HG03280 (cell line): Measurements from ENCODE around the gene SH3GL1.
A peak's percentile ranks its signal among the peaks of the same experiment; 100 is the strongest.

Experiments
- ATAC-seq: cut with Tn5 transposase; IDR thresholded peaks from one replicate; pipeline ENCODE4 v1.9.1; 2021; ENCODE audit warnings: mild to moderate bottlenecking, moderate library complexity; ENCODE audit not compliant: unreplicated experiment

The SH3GL1 gene

DNA sequence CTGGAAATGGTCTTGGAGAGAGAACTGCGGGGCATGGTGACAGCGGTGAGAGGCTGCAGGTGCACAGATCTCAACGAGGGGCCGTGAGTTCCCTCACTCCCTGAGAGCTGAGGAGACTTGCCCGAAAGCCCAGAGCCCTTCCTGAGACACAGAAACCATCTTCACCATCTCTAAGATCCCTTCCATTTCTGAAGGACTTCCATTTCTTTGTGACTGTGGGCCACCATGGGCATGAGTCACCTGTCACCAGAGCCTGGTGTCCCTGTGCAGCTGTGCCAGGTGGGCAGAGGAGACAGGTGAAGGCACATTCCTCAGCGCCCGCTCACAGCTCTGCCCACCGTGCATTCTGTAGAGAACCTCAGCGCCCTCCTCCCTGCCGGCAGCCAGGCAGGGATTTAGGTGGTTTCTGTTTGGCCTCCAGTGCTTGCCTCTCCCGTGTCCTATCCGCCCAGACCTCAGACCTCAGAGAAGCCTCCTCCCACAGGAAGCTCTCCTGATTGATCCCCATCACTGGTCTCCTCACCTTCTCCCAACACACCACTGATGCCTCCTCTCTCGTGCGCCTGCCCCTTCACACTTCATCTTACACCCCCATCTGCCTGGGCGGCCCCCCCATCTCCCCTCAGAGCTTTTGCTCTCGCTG, 24.2 kb downstream of the SH3GL1 start:
- ATAC-seq: no peak

DNA sequence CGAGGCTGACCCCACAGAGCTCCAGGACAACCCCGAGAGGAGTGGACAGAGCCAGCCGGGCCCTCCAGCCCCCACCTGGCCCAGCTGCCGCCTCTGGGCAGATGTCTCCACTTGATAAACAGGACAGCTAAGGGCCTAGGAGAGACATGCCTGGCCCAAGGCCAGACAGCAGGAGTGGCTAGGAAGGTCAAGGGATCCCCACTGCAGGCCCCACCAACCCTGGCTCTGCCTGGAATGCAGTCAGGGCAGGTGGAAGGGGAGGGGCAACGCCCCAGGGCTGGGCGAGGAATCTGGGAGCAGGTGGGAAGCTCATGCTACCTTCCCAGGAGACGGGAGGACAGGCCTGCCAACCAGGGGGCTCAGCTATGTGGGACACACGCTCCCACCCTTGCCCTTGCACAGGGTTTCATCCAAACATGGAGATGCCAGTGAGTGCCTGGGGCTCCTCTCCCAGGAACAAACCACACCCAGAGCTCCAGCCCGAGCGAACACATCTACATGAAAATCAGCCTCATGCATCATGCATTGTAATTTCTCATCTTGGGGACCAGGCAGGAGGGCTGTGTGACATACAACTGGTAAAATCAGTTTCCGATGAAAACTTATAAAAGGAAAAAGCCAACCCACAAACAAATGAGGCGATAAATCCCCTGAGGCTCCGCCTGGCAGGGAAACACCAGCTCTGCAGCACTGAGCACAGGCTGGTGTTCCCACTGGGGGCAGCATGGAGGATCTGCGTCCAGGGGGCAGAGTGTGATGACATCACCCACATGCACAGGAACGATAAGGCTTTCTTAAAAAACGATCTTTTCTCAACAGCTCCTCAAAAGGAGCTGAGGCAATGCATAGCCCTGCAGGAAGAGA, 25.0 kb downstream of the SH3GL1 start:
- ATAC-seq: no peak

DNA sequence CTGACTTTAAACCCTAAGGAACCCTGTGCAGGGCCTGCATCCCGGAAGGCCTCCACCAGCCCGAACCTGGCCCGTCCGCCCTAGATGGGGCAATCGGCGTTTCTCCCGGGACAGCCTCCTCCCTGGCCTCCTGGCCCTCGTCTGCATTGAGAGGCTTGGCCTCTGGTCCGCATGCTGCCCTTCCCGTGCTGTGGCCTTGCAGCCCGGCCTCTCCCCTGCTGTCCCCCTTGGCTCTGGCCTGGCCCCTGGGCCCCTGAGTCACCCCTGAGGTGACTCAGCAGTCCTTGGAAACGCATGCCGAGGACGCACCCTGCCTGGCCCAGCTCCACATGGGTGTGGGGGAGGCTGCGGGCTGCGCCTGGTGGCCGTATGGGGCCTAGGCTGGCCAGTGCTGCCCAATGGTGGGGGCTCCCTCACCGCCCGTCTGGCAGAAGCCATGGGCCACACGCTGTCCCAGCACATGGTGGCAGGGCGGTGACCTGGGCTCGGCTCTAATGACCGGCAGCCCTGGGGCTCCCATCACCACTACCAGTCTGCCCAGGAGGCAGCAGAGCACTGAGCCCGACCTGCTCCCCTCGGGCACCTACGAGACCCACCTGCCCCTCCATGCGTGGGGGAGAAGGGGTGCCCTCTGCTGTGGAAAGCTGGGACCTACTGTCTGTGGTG, 25.7 kb downstream of the SH3GL1 start:
- no peak for ATAC-seq

DNA sequence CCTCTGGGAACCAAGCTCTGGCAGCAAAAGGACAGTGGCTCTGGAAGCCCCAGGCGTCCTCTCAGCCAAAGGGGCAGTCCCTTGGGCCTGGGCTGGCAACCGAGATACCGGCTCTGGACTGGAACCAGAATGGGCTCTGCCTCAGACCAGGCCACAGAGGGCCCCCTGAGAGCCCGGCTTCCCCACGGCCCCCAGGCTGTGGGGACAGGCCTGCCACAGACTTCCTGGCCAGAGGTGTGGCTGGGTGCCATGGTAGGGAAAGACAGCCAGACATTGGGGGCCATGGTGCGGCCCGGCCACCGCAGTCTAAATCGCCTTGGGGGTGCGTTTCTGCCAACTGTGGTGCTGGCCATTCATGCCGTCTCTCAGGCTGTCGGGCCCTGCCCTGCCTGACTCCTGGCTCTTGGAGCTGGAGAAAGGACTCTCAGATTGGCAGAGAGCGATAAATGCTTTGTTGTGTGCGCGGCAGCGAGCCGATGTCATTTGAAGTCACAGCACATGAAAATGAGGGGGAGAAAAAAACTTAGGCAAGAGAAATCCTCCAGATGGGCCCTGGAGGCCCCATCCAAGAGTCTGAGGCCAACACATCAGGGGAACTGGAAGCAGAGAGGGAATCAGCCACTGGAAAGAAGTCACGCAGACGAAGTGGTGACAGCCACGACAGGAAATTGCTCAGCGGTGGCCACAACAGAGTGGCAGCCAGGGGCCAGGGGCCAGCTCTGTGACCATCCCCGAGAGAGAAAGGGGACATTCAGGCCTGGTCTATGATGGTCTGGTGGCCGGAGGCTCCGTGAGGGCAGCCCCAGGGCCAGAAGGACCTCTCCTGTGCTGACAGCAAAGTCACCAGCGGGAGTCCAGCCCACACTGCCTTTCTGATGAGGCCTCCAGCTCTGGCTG, 26.5 kb downstream of the SH3GL1 start:
- no peak for ATAC-seq

DNA sequence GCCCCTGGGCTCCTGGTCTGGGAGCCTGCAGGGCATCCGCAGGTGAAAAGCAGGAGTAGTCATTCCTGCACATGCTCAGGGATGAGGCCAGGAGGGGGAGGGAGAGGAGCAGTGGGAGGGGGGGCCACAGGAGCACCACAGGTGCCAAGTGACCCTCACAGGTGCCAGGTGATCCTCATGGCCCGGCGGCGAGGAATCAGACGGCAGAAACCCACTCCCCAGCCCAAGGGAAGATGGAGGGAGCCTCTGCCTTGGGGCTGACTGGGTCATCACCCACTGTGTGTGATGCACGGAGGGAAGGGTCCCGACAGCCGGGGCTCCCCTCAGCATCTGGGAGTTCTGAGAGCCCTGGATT, 27.4 kb downstream of the SH3GL1 start:
- no peak for ATAC-seq

DNA sequence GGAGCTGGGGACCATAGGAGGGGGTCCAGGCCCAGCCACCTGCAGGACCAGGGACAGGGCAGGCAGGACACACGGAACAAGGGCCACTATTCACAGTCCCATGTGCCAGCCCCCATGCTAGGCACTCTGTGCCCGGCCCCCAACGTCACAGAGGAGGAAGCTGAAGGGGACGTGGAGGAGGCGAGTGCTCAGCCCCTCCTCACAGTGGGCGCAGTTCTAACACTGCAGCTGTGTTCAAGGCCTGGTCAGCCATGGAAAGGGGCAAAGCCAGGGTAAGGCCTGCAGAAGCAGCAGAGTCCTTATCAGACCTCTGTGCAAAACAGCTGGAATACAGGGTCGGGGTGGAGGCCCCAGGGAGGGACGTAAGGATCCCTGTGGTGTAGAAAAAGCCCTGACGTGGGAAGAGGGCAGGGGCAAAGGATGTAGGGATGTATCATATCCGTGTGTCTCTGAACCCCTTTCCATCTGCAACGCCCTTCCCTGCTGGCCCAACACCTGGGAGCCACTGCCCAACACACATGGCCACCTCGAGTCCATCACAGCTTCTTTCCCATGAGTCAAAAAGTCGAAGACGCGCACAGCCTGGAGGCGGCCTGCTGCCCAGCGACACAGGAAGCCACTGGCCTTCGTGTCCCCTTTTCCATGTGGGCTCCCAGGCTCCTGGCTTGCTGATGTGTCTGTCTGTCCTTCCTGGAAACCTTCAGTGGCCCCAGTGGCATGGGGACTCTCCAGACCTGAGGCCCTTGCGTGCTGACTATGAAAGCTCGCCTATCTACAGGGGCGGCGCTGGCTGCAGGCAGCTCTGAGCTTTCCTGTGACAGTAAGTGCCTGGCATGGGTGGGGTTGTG, 28.0 kb downstream of the SH3GL1 start:
- no peak for ATAC-seq

DNA sequence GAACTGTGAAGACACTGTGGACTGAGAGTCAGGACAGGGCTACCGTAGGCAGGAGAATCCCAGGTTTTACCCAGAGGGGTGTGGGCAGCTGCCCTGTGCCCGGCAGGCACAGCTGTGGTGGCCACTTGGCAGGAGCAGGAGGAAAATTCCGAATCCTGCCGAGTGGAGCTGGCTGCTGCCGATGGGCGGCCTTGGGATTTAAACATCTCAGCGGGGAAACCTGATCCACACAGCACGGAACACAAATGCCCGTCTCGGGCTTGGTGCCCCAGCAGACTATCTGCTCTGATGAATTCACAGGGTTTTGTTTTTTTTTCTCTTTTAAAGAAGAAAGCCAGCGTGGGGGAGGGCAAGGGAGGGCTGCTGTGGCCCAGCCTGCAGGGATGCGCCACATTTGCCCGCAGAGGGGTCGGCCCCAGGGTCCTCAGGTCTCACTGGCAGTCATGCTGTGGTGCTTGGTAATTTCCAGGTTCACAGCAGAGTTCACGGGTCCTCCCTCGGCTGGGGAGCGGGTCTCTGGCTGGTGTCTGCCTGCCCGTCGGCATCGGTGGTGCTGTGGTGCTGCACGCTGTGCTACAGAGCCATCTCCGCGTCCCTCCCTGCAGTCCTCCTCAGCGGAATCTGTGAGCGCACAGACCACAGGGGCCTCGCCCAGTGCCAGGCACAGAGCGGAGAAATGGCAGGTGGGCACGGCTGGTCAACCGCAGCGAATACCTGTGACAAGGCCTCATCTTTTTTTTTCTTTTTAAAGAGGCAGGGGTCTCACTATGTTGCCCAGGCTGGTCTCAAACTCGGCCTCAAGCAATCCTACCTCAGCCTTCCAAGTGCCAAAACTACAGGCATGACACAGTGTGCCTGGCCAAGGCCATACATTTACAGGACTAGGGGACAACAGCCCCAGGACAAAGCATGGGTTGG, 28.8 kb downstream of the SH3GL1 start:
- no peak for ATAC-seq

DNA sequence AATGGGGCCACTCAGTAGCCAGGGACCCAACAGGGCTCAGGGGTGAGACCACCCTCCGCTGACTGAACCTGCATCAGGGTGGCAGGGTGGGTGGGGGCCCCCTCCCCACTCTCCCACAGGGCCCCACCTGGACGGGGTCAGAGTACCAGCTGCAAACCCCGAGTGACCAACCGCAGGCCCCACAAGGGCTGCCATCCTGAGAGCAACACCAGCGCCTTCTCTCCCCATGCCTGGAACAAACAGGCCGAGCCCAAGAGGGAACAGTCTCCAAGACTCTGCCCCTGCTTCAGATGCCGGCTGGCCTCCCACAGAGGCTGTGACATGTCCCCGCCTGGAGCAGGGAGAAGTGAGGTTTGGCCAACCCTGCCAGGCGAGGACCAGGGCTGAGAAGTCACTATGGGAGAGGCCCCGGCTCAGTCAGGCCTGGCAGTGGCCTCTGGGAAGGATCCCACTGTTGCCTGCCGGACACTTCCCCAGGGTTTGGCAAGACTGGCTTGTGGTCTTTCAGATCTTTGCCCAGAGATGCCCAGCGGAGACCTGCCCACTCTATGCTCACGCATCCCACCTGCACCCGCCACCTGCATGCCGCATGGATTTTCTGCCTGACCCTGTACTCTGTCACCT, 29.8 kb downstream of the SH3GL1 start:
- ATAC-seq: no peak

DNA sequence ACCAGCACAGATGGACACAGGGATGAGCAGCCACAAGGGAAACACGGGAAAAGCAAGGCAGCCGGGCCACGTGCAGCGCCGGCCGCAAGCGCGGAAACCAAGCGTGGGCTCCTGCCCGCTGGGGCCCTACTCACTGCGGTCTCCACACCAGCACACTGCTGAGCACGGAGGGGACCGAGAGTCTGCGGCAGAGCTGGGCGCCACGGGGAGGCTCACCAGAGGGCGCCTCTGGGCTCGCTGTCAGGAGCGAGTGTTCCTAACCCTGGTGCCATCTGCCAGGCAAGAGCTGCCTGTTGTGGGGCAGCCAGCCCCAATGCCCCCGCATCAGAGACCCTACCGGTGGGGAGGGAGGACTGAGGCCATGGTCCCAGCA, 30.5 kb downstream of the SH3GL1 start:
- peak; percentile 41 for ATAC-seq

DNA sequence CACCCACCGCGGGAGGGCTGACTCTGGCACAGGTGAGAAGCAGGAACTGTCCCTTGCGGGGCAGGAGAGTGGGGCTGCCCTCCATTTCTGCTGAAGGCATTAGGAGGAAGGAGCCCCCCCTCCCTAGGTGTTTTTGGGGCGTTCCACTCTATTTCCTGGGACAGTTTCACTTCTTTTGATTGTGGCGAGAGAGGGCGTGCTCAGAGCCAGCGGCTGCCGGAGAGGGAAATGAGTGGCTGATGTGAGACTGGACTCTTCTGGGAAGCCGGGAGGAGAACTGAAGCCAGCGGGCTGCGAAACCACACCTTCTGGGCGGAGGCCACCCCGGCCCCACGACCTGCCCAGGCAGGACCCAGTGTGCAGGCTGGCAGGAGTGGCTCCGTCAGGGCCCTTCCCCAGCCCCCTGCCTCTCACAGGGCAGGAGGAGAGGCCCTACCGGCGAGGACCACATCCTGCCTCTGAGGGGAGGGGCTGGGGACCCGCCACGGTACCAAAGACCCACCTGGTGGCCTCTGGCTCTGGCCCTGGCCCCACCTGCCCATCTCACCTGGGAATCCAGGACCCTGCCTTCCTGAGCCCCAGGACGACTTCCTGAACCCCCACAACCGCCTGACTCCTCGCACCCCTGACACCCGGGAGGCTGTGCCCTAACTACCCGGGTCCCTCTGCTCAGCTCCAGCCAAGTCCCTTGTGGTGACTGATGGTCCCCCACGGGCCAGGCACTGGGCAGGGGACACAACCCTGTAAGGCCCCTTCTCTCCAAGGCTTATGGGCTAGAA, 31.0 kb downstream of the SH3GL1 start:
- peak; percentile 50 for ATAC-seq

DNA sequence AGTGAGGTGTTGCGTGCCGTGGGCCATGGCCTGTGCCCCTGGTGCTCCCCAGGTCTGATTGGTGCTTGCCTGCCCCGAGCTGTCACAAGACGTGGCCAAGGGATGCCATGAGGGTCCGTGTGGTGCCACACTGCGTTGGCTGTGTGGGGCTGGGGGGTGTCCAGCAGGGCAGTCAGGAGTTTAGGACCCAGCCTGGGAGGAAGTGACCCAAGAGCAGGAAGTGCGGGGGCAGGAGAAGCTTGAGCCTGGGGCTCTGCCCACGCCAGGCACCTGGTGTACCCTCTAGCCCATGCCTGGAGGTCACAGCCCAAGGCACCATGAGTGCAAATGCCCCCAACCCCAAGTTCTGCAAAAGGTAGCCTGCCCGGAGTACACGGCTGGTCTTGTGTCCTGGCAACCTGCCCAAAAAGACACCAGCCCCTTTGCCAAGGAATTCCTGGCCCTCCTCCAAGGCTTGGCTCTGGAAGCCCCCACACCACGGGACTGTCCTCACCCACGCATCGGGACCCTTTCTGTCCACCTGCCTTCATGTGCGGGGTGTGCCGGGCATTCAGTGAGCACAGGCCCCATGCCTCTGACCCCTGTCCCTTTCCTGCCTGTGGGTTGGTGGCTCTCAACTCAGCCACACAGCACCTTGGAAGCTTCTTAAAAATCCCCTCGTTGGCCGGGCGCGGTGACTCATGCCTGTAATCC, 32.1 kb downstream of the SH3GL1 start:
- ATAC-seq: no peak

DNA sequence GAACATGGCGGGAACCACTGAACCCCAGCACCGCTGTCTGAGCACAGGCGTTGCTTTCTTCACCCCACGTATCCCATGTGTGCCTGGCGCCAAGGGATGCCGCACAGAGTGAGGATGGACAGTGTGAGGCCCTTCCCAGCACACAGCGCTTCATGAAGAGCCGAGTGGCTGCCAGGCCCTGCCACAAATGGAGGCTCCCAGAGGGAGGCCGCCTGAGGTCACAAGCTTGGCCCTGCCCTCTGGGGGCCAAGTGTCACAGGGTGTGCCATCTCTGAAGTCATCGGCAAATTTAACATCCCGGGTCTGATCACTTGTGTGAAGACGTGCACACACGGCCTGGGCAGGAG, 32.6 kb downstream of the SH3GL1 start:
- no peak for ATAC-seq

DNA sequence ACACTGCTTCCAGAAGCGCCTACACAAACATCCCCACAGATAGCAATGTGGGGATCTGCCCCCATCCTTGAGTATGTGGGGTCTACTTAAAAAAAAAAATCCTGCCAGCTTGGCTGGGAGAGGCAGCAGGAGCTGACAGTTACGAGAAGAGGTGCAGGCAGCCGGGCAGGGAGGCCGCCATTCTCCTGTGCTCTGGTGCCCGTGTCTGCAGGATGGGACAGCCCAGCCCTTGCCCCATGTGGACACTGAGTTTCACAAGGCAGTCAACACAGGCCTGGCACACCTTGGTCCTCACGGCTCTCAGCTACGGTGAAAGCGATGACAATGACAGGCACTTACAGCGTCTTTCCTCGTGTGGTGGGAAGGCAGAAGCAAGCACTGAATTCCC, 33.0 kb downstream of the SH3GL1 start:
- ATAC-seq: no peak

DNA sequence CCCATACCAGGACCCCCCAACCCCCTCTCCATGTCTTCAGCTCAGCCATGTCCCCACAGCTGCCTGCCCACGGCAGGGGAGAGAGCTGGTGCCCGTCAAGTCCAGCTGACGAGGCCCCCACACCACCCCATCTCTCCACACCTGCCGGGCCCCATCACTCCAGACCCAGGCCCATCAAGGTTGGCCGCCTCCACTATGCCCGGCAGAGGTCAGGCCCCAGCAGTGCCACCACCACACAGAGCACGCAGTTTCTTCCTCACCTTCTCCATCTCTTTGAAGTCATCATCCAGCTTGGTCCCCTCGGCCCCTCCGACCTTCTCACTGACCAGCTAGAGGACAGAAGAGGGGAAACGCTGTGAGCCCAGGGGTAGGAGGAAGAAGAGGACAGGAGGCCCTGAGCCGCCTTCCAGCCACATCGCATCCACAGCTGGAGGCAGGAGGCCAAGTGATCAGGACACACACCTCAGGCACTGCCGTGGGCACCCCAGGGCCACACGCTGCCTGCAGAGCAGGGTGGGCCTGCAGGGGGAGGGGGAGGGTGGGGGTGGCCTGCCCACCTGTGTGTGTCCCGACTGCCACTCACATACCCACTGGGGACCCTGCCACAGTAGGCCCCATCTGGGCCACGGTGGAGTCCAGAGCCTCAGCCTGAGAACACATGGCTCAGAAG, 33.5 kb downstream of the SH3GL1 start:
- ATAC-seq: no peak

DNA sequence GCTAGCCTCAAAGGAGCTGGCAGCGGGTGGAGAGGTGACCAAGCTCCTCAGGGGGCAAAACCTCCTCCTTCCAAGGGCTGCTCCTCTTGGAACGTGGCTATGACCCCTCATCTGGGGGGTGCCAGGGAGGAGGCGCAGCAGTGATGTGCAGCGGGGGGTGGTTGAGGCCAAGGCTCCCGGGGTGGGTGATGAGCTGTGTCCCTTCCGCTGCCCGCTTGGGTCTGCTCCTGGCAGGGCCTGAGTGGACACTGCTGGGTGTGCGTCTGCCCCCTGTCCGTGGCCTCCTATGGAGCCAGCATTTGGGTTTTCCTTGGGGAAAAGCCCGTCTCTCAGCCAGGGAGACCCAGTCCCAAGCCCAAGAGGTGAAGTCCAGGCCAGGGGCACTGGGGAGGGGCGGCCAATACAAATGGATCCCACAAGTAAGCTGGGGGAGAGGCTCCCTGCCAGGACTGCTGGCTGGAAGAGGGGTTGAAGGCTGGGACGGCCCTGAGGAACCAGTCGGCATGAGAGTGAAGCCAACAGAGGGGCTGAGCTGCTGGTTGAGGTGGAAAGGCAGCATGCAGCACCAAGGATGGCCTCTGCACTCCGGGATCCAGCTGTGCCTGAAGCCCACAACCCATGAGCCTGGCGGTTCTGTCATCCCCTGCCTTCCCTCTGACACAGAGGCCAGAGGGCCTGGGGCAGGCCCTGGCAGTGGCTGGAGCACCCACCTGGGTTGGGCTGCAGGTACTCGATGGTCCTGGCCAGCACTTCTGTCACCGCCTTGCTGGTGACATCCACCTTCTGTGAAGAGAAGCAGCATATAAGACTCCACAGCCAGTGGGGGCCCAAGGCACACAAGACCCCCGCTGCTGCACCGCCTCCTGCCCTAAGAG, 34.3 kb downstream of the SH3GL1 start:
- no peak for ATAC-seq

DNA sequence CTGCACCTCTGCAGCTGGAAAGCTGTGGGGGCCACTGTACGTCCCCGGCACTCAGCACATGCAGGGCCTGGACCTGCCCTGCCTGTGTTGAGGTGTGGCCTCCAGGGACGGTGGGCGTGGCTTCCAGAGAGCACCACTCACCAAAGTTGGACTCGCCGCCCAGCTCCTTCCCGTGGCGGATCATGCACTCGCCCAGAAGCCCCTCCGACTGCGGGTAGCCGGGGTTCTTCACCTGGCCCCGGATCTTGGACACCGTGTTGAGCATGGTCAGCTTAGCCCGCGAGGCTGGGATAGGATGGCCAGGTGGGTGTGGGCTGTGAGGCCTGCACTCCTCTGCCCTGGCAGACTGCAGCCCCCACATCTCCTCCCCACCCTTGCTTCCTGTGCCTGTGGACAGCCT, 35.0 kb downstream of the SH3GL1 start:
- ATAC-seq: no peak
